GM12878 (cell line): ENCODE results near the gene TTLL12. TPM values are rescaled to one million over a fixed set of nuclear protein-coding genes. Genes with fewer than 3 reads are reported as not detected.

Source experiments
- ATAC-seq: fragments of 200-7000 bp; cut with Tn5 transposase; 3 replicates; pipeline ENCODE4 v1.9.1; 2020; ENCODE audit warnings: mild to moderate bottlenecking, moderate library complexity
- BruUV-seq: library from RNA; stranded (reverse); fragments of 400-500 nt; replicated peaks from 2 replicates; lab custom pipeline; 2021; lab: Mats Ljungman, UMichigan
- CTCF ChIA-PET: fragments of 300-600 bp; sonication (Branson Sonifier 250); formaldehyde crosslinking; extraction: SDS; loops from one replicate; lab custom pipeline; 2021; ENCODE audit warnings: inconsistent platforms; lab: Yijun Ruan, JAX
- POLR2A ChIA-PET: fragments of 350-600 bp; formaldehyde crosslinking; extraction: SDS; loops from one replicate; lab custom pipeline; 2021; ENCODE audit warnings: inconsistent platforms; lab: Charles Lee
- RAD21 ChIA-PET: fragments of 300-600 bp; sonication (Branson Sonifier 250); formaldehyde crosslinking; loops from one replicate; lab custom pipeline; 2023; ENCODE audit warnings: antibody characterized with exemption; ENCODE audit not compliant: unreplicated experiment; lab: Charles Lee
- SMC1A ChIA-PET: fragments of 300-600 bp; sonication (Branson Sonifier 250); formaldehyde crosslinking; loops from one replicate; lab custom pipeline; 2023; ENCODE audit not compliant: unreplicated experiment, uncharacterized antibody; lab: Charles Lee
- DNase-seq: peaks from one replicate; pipeline ENCODE4 v3.0.0-alpha.2; 2011; ENCODE audit warnings: low read depth, low spot score
- FAIRE-seq: peaks from 3 replicates; lab custom pipeline; 2011; peaks lifted over from hg19 to GRCh38; lab: Jason Lieb, UNC
- H2AFZ ChIP-seq: 2 replicates; pipeline ENCODE4 v1.6.0; 2011; ENCODE audit warnings: low read depth, low read length, control low read depth; ENCODE audit not compliant: control insufficient read depth
- H3K27ac ChIP-seq: 2 replicates; pipeline ENCODE4 v1.5.1; 2011; ENCODE audit warnings: control low read depth; ENCODE audit not compliant: control insufficient read depth, insufficient read depth
- H3K27me3 ChIP-seq, 2 experiments: replicated peaks in 1 of 2; 2 replicates each; pipeline versions ENCODE4 v1.6.0 to v1.6.1; 2011; ENCODE audit warnings: low read length in 1 of 2; ENCODE audit not compliant: control insufficient read depth in 2 of 2, insufficient read depth in 2 of 2
- H3K36me3 ChIP-seq, 2 experiments: 2 replicates each; pipeline ENCODE4 v1.5.1; 2011; ENCODE audit warnings: low read length in 1 of 2; ENCODE audit not compliant: control insufficient read depth in 2 of 2, insufficient read depth in 2 of 2
- H3K4me1 ChIP-seq: 2 replicates; pipeline ENCODE4 v1.6.1; 2011; ENCODE audit warnings: mild to moderate bottlenecking, low read length, moderate library complexity, mixed read lengths; ENCODE audit not compliant: control insufficient read depth, insufficient read depth
- H3K4me2 ChIP-seq: 2 replicates; pipeline ENCODE4 v1.6.0; 2011; ENCODE audit warnings: control low read depth; ENCODE audit not compliant: control insufficient read depth, insufficient read depth
- H3K4me3 ChIP-seq: fragments of 200-600 bp; sonication (generic); 2 replicates; pipeline ENCODE4 v1.5.1; 2016
- H3K79me2 ChIP-seq: 2 replicates; pipeline ENCODE4 v1.6.0; 2011; ENCODE audit warnings: low read length; ENCODE audit not compliant: control insufficient read depth, insufficient read depth
- H3K9ac ChIP-seq: 2 replicates; pipeline ENCODE4 v1.8.0; 2011; ENCODE audit warnings: low read length, control low read depth, mixed read lengths; ENCODE audit not compliant: control insufficient read depth, insufficient read depth
- H3K9me3 ChIP-seq: replicated peaks from 3 replicates; pipeline ENCODE4 v1.5.1; 2011; ENCODE audit warnings: mild to moderate bottlenecking, low read length; ENCODE audit not compliant: control insufficient read depth, insufficient read depth
- H4K20me1 ChIP-seq: 2 replicates; pipeline ENCODE4 v1.6.0; 2011; ENCODE audit not compliant: control insufficient read depth, insufficient read depth
- CBX5 ChIP-seq: sonication (generic); IDR thresholded peaks from 2 replicates; pipeline ENCODE4 v1.6.1; 2016; ENCODE audit warnings: low read depth, moderate library complexity, mild to moderate bottlenecking, inconsistent platforms
- CHD1 ChIP-seq: IDR thresholded peaks from 2 replicates; pipeline ENCODE4 v1.6.1; 2012; ENCODE audit warnings: low read depth, low read length, improper control_type of control experiment
- CUX1 ChIP-seq: IDR thresholded peaks from 2 replicates; pipeline ENCODE4 v1.6.1; 2012; ENCODE audit warnings: improper control_type of control experiment, low read depth, low read length; ENCODE audit not compliant: insufficient replicate concordance
- HDAC2 ChIP-seq: fragments of 200-600 bp; sonication (generic); IDR thresholded peaks from 2 replicates; pipeline ENCODE4 v1.6.1; 2017
- HDAC6 ChIP-seq: fragments of 200-600 bp; sonication (generic); IDR thresholded peaks from one replicate; pipeline ENCODE4 v1.8.0; 2017; ENCODE audit warnings: antibody characterized with exemption; ENCODE audit not compliant: unreplicated experiment
- IRF4 ChIP-seq: IDR thresholded peaks from 2 replicates; pipeline ENCODE4 v1.6.1; 2011; ENCODE audit warnings: low read depth, low read length
- JUNB ChIP-seq: IDR thresholded peaks from 2 replicates; pipeline ENCODE4 v1.6.1; 2016; ENCODE audit warnings: antibody characterized with exemption, mild to moderate bottlenecking
- NR2C1 ChIP-seq: fragments of 450-650 bp; IDR thresholded peaks from 2 replicates; pipeline ENCODE4 v1.6.1; 2017; ENCODE audit warnings: antibody characterized with exemption, mild to moderate bottlenecking, moderate library complexity
- PAX5 ChIP-seq: IDR thresholded peaks from 2 replicates; pipeline ENCODE4 v1.6.1; 2011; ENCODE audit warnings: low read depth, low read length, borderline replicate concordance
- PAX8 ChIP-seq: fragments of 450-650 bp; IDR thresholded peaks from 2 replicates; pipeline ENCODE4 v1.6.1; 2017; ENCODE audit warnings: mild to moderate bottlenecking, moderate library complexity
- POLR2AphosphoS2 ChIP-seq: IDR thresholded peaks from 2 replicates; pipeline ENCODE4 v1.6.1; 2011; ENCODE audit warnings: low read depth, mild to moderate bottlenecking, low read length, improper control_type of control experiment, moderate library complexity
- SMC3 ChIP-seq: IDR thresholded peaks from 2 replicates; pipeline ENCODE4 v1.6.1; 2011; ENCODE audit warnings: low read length, improper control_type of control experiment, borderline replicate concordance
- STAT1 ChIP-seq: fragments of 450-650 bp; conservative IDR thresholded peaks from 2 replicates; pipeline ENCODE4 v1.6.1; 2014; ENCODE audit warnings: antibody characterized with exemption, mild to moderate bottlenecking
- TCF7 ChIP-seq: IDR thresholded peaks from 2 replicates; pipeline ENCODE4 v1.6.1; 2014; ENCODE audit warnings: antibody characterized with exemption, borderline replicate concordance
- USF2 ChIP-seq: IDR thresholded peaks from 2 replicates; pipeline ENCODE4 v1.6.1; 2011; ENCODE audit warnings: low read depth, low read length, improper control_type of control experiment, borderline replicate concordance
- WGBS: methylation state at CpG from one replicate; pipeline ENCODE4 v1.1.6; 2016; ENCODE audit warnings: low lambda C conversion rate; ENCODE audit not compliant: insufficient replicate concordance, insufficient coverage; ENCODE audit errors: missing lambda C conversion rate; 5-methylcytosine and 5-hydroxymethylcytosine counted together
- in situ Hi-C: fragments of 300-500 bp; cut with MboI; formaldehyde crosslinking; loops from 9 replicates; pipeline ENCODE4 v1.14.3; 2018; ENCODE audit warnings: mixed read lengths
- intact Hi-C: fragments of 100-400 bp; cut with micrococcal nuclease; formaldehyde crosslinking; loops from one replicate; pipeline ENCODE4 v1.14.2; 2022; ENCODE audit not compliant: unreplicated experiment
- polyA plus RNA-seq, 11 experiments: library from polyadenylated mRNA; depleted of rRNA in 4 of 11; unstranded in 6 of 11; stranded (reverse) in 5 of 11; fragments of >200 nt; fragmentation: Nextera tagmentation in 4 of 11; fragmentation: Illumina TruSeq in 1 of 11; extraction: Ambion mirVana in 4 of 11; extraction: Trizol in 1 of 11; gene quantifications; 1 replicate in 1 of 11; 2 replicates in 10 of 11; pipeline versions ENCODE4 v1.2.1 to v1.2.3, GENCODE V29; 2011 to 2016; ENCODE audit warnings: inconsistent platforms in 2 of 11, missing spikeins in 2 of 11, low read depth in 1 of 11
- total RNA-seq, 4 experiments: library from RNA; depleted of rRNA in 3 of 4; stranded (reverse); fragments of >200 nt in 3 of 4; fragmentation: Illumina TruSeq in 1 of 4; extraction: Trizol in 1 of 4; gene quantifications; 2 replicates each; pipeline versions ENCODE4 v1.2.1 to v1.2.3, GENCODE V29; 2013 to 2021

TTLL12 gene
- total and polyA plus RNA-seq, 10 of the 15 experiments (the other 5 are each of a cell fraction or from before 2014, with no cell fraction given) = 1.00 to 89.8 (median 38.5) TPM

- WGBS = 31% methylated on average over 13 of the region's 13 CpGs
- POLR2A ChIA-PET = no interaction called here
Measured at GRCh38 chr22:43222262-43222661, 35.3 kb upstream of the TTLL12 start.

More at GRCh38 chr22:43222262-43222661, 35.3 kb upstream of the TTLL12 start:
- Histone ChIP-seq H2AFZ (no peak overlapping the region), H3K27me3 (peaks cover 0 to 4% of the 10 kb centered on the region in 2 experiments; a peak in 2 of 4 replicates), H3K9me3 (no peaks in the 10 kb centered on the region), H3K4me3 (no peak overlapping the region), H3K36me3 (no peaks in the 10 kb centered on the region), H3K9ac (no peak overlapping the region), H3K27ac (no peak overlapping the region), H3K4me2 (no peak overlapping the region), H3K4me1 (no peaks in the 10 kb centered on the region), H3K79me2 (no peaks in the 10 kb centered on the region), H4K20me1 (no peaks in the 10 kb centered on the region)
- DNase-seq = no peak
- ATAC-seq = no peak
- ChIA-PET SMC1A (no interaction called here), RAD21 (no interaction called here), CTCF (interaction anchor here (1.0 kb wide), 1 partner anchor 48 kb away, joined by 3 read pairs; no protein-coding TSS in a partner anchor)
- BruUV-seq = no TSS peak
- intact Hi-C loops (no loop called here), in situ Hi-C loops (no loop called here)
- no peak for FAIRE-seq
- TF ChIP-seq PAX5 (no peak), HDAC2 (no peak), CHD1 (no peak), TCF7 (no peak), IRF4 (no peak), PAX8 (no peak), STAT1 (no peak), NR2C1 (no peak), POLR2AphosphoS2 (no peak), CBX5 (no peak), HDAC6 (no peak), USF2 (no peak), CUX1 (no peak), SMC3 (no peak), JUNB (no peak)
